Right lobe of liver (tissue), 6 donors: ENCODE results near the gene PDE6D. TPM values are rescaled to one million over a fixed set of nuclear protein-coding genes. Genes with fewer than 3 reads are reported as not detected.

Experiments used
- ATAC-seq, 4 donors: fragments of 200-7000 bp; cut with Tn5 transposase; one replicate each; pipeline ENCODE4 v1.9.1; 2020; ENCODE audit warnings: mild to moderate bottlenecking in 4 of 4, moderate library complexity in 4 of 4
- DNase-seq, 3 donors: peaks; one replicate each; pipeline ENCODE4 v3.0.0-alpha.2; 2020
- H3K27ac ChIP-seq, 3 donors: fragments of 200-600 bp; one replicate each; pipeline ENCODE4 v1.8.0; 2022
- H3K27me3 ChIP-seq, 2 donors: fragments of 200-600 bp; one replicate each; pipeline ENCODE4 v1.8.0; 2022
- H3K36me3 ChIP-seq, 4 donors: fragments of 200-600 bp; sonication (generic) in 1 of 4; one replicate each; pipeline versions ENCODE4 v1.5.1 to v1.8.0; 2017 to 2022; ENCODE audit warnings: control low read depth in 1 of 4
- H3K4me1 ChIP-seq, 4 donors: fragments of 200-600 bp; sonication (generic) in 1 of 4; one replicate each; pipeline versions ENCODE4 v1.5.1 to v1.8.0; 2017 to 2022; ENCODE audit warnings: control low read depth in 1 of 4
- H3K4me3 ChIP-seq, 3 donors: fragments of 200-600 bp; one replicate each; pipeline ENCODE4 v1.8.0; 2022
- H3K9me3 ChIP-seq, 4 donors: fragments of 200-600 bp; sonication (generic) in 1 of 4; one replicate each; pipeline versions ENCODE4 v1.5.1 to v1.8.0; 2017 to 2022; ENCODE audit warnings: control low read depth in 1 of 4
- POLR2A ChIP-seq: fragments of 450-650 bp; IDR thresholded peaks from one replicate; pipeline ENCODE4 v1.6.1; 2017; ENCODE audit warnings: antibody characterized with exemption, mild to moderate bottlenecking
- WGBS: methylation state at CpG from one replicate; pipeline ENCODE4 v1.1.6; 2018; ENCODE audit warnings: low coverage, low lambda C conversion rate; ENCODE audit not compliant: insufficient coverage; ENCODE audit errors: missing lambda C conversion rate; 5-methylcytosine and 5-hydroxymethylcytosine counted together
- intact Hi-C, 2 donors: fragments of 100-400 bp; cut with DNase I; formaldehyde crosslinking; loops; one replicate each; pipeline versions ENCODE4 v1.11.2 to v1.14.1; 2022
- total RNA-seq, 6 experiments: library from RNA; depleted of rRNA in 2 of 6; stranded (reverse); fragments of >200 nt in 2 of 6; fragmentation: NEBNext Ultra II Directional in 3 of 6; extraction: Animal tissue kit (Norgen Biotek cat#: 25700) in 3 of 6; gene quantifications; one replicate each; pipeline versions ENCODE4 v1.1.0 to v1.2.4, GENCODE V29; 2016 to 2023
- TF ChIP-seq, protein P1 (sequence below), 4 donors: fragments of 200-600 bp in 3 of 4; fragments of 450-650 bp in 1 of 4; IDR thresholded peaks; one replicate each; pipeline versions ENCODE4 v1.5.1 to v1.8.0; 2016 to 2022; ENCODE audit warnings: antibody characterized with exemption in 4 of 4, mild to moderate bottlenecking in 2 of 4
- donor health status: DM: no; HTN: yes; CAD: no.
- donor health status: DM: no; HTN: no; CAD: no.
- donor health status: DM: no; HTN: no; CAD: no.
- donor health status: DM: no; HTN: yes; CAD: no.
- donor health status: DM: no; HTN: yes; CAD: no.

The PDE6D gene
- total RNA-seq, 6 experiments from 2014 or later: 7.1 to 10.4 (median 8.3) TPM

DNA sequence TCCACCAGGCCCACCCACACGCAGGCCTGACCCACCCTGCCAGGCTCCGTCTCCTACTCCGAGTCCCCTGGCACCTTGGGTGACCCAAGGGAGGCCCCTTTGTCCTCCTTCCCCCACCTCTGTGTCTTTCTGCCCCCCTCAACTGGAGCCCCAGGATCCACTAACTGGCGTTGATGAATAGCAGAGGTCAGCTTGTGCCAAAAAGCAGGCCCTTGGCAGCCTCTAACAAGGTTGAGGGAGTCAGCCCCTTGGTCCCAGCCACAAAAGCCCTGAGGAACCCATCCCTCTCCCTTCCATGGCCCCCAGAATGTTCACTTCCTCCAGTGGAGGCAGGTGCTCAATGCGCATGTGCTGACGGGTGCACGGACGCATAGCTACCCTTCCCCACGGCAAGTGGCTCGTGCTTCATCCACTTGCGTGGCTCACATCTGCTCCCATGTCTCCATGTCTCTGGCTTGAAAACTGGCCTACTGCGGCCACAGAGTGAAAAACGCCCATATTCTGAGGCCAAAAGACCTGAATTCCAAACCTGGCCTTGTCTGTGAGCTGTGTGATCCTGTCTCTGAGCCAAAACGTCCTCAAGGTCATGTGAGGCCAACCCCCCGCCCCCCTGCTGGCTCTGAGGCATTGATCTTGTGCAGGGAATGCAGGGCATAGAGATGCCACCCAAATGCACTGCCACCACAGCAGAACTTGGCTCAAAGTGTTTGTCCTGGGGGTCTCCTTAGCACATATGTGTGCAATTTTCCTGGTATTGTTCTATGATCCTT lies 91.8 kb downstream of the PDE6D start:
- Histone ChIP-seq H3K4me1 (no peaks in the 10 kb centered on the region), H3K4me3 (no peak overlapping the region), H3K9me3 (no peaks in the 10 kb centered on the region), H3K27me3 (no peaks in the 10 kb centered on the region), H3K27ac (no peak overlapping the region), H3K36me3 (no peaks in the 10 kb centered on the region)
- 84% methylated on average over 12 of the region's 15 CpGs for WGBS
- intact Hi-C loops: no loop called here
- ATAC-seq (no peak), DNase-seq (no peak)
- TF ChIP-seq, protein P1, sequence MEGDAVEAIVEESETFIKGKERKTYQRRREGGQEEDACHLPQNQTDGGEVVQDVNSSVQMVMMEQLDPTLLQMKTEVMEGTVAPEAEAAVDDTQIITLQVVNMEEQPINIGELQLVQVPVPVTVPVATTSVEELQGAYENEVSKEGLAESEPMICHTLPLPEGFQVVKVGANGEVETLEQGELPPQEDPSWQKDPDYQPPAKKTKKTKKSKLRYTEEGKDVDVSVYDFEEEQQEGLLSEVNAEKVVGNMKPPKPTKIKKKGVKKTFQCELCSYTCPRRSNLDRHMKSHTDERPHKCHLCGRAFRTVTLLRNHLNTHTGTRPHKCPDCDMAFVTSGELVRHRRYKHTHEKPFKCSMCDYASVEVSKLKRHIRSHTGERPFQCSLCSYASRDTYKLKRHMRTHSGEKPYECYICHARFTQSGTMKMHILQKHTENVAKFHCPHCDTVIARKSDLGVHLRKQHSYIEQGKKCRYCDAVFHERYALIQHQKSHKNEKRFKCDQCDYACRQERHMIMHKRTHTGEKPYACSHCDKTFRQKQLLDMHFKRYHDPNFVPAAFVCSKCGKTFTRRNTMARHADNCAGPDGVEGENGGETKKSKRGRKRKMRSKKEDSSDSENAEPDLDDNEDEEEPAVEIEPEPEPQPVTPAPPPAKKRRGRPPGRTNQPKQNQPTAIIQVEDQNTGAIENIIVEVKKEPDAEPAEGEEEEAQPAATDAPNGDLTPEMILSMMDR (IDR thresholded peaks at IDR 0.05): no peak
- TF ChIP-seq POLR2A: no peak

- Histone ChIP-seq H3K36me3 (no peaks in the 10 kb centered on the region), H3K9me3 (no peaks in the 10 kb centered on the region), H3K4me1 (no peaks in the 10 kb centered on the region), H3K27me3 (no peaks in the 10 kb centered on the region), H3K4me3 (no peak overlapping the region), H3K27ac (no peak overlapping the region)
- TF ChIP-seq, protein P1 (IDR thresholded peaks at IDR 0.05): no peak
- no peak for TF ChIP-seq POLR2A
- no peak for ATAC-seq
- 87% methylated on average over 12 of the region's 17 CpGs for WGBS
- no peak for DNase-seq
- intact Hi-C loops: no loop called here
Measured at GRCh38 chr2:231688719-231689118, 92.4 kb downstream of the PDE6D start.

GRCh38 chr2:231687961-231688360 lies 93.1 kb downstream of the PDE6D start:
- no peaks in the 10 kb centered on the region for H3K36me3 ChIP-seq
- H3K4me1 ChIP-seq: no peaks in the 10 kb centered on the region
- intact Hi-C loops: no loop called here
- ATAC-seq (no peak), DNase-seq (no peak)
- no peak overlapping the region for H3K4me3 ChIP-seq
- WGBS: 87% methylated on average over 3 of the region's 4 CpGs
- TF ChIP-seq, protein P1 (IDR thresholded peaks at IDR 0.05): no peak
- TF ChIP-seq POLR2A: no peak
- no peaks in the 10 kb centered on the region for H3K9me3 ChIP-seq
- H3K27ac ChIP-seq: no peak overlapping the region
- no peaks in the 10 kb centered on the region for H3K27me3 ChIP-seq

DNA sequence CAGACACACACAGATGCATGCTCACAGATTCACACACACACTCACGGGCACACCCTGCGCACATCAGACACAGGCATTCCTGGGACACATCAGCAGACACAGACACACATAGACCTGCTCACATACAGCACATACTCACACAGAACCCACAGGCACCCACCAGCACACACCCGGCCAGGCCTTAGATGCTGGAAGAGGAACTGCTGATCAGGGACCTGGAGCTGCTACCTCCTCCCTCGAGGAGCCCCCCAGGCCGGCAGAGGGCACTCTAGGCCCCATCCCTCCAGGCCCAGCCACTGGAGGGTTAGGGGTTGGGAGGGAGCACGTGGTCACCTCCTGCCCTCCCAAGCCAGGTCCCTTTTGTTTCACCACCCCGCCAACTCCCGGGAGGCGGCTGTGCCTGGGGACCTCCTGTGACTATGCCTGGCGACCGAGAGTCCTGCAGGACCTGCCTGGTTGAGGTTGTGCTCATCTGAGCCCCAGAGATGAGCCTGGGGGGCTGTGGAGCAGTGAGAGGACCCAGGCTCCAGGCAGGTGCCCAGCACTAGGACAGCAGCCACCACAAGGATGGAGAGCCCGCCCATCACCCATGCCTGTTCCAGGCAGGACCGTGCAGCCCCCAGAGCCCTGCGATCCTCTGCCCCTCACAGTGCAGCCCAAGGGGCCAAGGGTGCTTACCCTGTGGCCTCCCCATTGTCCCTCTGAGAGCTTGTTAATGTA lies 93.8 kb downstream of the PDE6D start:
- TF ChIP-seq, protein P1 (IDR thresholded peaks at IDR 0.05): peak; percentile 57 to 73 (median 70)
- TF ChIP-seq POLR2A: no peak
- Histone ChIP-seq H3K9me3 (no peaks in the 10 kb centered on the region), H3K27me3 (no peaks in the 10 kb centered on the region), H3K4me1 (no peaks in the 10 kb centered on the region), H3K4me3 (no peak overlapping the region), H3K36me3 (no peaks in the 10 kb centered on the region), H3K27ac (no peak overlapping the region)
- peak; percentile 75 to 80 (median 75) for DNase-seq
- 13% methylated on average over 3 of the region's 14 CpGs for WGBS
- intact Hi-C loops: no loop called here
- peak; percentile 89 to 91 (median 90) for ATAC-seq
